Measurements from ENCODE around the gene APOL4.
"Not testable (repeated sequence)": the region's sequence is repeated elsewhere in the genome, so short reads cannot be mapped to it uniquely, and the experiment has no call there.

Gene APOL4

DNA sequence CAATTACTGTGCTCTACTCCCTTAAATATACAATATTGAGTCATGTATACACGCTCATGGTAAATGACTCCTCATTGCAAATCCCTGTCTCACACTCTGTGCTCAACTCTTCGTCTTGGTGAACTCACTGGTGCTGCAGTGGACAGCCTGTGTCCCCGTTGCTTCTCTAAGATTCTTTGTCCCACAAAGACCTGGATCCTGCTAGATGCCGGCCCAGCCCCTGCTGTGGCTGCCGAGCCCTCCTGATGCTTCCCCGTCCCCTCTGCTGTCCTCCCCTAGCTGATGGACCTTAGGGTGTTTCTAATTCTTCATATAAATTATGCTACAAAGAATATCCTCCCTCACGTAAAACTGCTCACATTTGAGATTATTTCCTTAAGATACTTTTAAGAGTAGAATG lies 32.2 kb upstream of the APOL4 start:
- no peak for DNase-seq
- no peaks in the 10 kb centered on the region for H3K27me3 ChIP-seq
- H3K9me3 ChIP-seq: no peaks in the 10 kb centered on the region; the same call in 1 of the 2 replicates
- no peaks in the 10 kb centered on the region for H3K4me1 ChIP-seq
- H3K36me3 ChIP-seq: no peaks in the 10 kb centered on the region
- no peak for TF ChIP-seq CTCF (IDR thresholded peaks at IDR 0.05; ENCODE audit: low read depth, low read length)
- H3K4me3 ChIP-seq (ENCODE audit: low read depth, low read length): no peak overlapping the region

DNA sequence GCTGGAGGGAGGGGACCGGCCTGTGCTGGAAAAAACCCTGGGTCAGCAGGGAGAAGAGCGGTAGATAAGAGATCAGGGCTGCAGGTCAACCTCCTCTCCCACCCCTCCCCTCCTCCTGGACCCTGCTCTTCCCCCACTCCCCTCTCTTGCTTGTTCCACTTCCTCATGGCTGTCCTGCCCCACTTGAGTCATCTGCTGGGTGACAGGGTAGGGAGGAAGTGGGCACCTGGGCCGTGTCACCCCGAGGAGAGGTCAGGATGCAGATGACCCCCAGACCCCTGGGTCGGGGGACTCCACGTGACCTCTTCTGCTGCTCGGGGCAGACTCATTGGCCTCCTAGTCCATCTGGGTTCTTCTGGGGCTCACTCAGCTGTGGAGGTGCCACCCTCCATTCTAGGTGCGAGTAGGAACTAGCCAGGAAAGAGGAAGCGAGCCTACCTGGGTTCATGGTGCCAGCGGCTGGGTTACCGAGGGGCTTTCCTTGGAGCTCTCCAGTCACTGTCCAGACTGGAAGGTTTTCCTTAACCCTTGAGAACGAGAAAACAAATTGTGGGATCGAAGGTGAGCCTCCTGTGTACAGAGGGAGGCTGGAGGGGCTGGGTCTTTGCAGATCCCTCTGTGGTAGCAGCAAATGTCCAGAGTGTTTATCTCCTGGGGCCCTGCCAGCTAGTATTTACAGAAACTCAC lies 31.2 kb upstream of the APOL4 start:
- H3K36me3 ChIP-seq: no peaks in the 10 kb centered on the region
- H3K9me3 ChIP-seq: no peaks in the 10 kb centered on the region; the same call in 1 of the 2 replicates
- no peaks in the 10 kb centered on the region for H3K27me3 ChIP-seq
- DNase-seq: no peak
- no peak for TF ChIP-seq CTCF (IDR thresholded peaks at IDR 0.05; ENCODE audit: low read depth, low read length)
- H3K4me1 ChIP-seq: no peaks in the 10 kb centered on the region
- no peak overlapping the region for H3K4me3 ChIP-seq (ENCODE audit: low read depth, low read length)

DNA sequence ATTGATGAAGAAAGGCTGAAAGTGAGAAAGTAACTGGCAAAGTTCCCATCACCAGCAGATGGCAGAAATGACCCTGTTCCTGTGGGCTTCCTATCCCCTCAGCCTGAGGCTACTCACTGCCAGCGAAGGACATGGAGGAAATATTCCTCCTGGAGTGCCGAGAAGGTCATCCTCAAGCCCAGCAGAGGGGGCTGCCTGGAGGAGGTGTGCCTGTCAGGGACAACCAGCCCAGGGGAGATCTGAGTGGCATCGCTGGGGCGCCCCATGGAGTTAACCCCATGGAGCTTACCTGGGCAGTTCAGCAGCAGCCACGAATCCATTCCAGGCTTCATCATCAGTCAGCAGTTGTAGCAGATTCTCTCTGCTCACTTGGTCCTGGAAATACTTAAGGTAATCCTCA lies 29.4 kb upstream of the APOL4 start:
- not testable (repeated sequence) for H3K36me3 ChIP-seq; DNase-seq; H3K9me3 ChIP-seq; H3K27me3 ChIP-seq; H3K4me3 ChIP-seq (ENCODE audit: low read depth, low read length); H3K4me1 ChIP-seq
- TF ChIP-seq CTCF (IDR thresholded peaks at IDR 0.05; ENCODE audit: low read depth, low read length): peak; percentile 22; the same call in 1 of the 2 replicates

- not testable (repeated sequence) for H3K4me1 ChIP-seq; H3K27me3 ChIP-seq; H3K36me3 ChIP-seq; H3K9me3 ChIP-seq; DNase-seq; H3K4me3 ChIP-seq (ENCODE audit: low read depth, low read length)
Measured at GRCh38 chr22:36229649-36230048, 28.0 kb upstream of the APOL4 start.

- no peak for DNase-seq
- Histone ChIP-seq H3K36me3 (no peaks in the 10 kb centered on the region), H3K4me3 (ENCODE audit: low read depth, low read length) (no peak overlapping the region), H3K4me1 (no peaks in the 10 kb centered on the region), H3K9me3 (no peaks in the 10 kb centered on the region; the same call in 1 of the 2 replicates), H3K27me3 (no peaks in the 10 kb centered on the region)
- TF ChIP-seq CTCF (IDR thresholded peaks at IDR 0.05; ENCODE audit: low read depth, low read length): no peak
Measured at GRCh38 chr22:36228944-36229343, 27.3 kb upstream of the APOL4 start.

- not testable (repeated sequence) for H3K4me1 ChIP-seq; H3K9me3 ChIP-seq; H3K27me3 ChIP-seq; H3K4me3 ChIP-seq (ENCODE audit: low read depth, low read length); H3K36me3 ChIP-seq; DNase-seq
Measured at GRCh38 chr22:36228369-36228768, 26.8 kb upstream of the APOL4 start.

GRCh38 chr22:36227806-36228205 lies 26.2 kb upstream of the APOL4 start:
- no peak overlapping the region for H3K4me3 ChIP-seq (ENCODE audit: low read depth, low read length)
- H3K9me3 ChIP-seq: no peaks in the 10 kb centered on the region; the same call in 1 of the 2 replicates
- no peaks in the 10 kb centered on the region for H3K36me3 ChIP-seq
- no peak for DNase-seq
- no peaks in the 10 kb centered on the region for H3K4me1 ChIP-seq
- no peak for TF ChIP-seq CTCF (IDR thresholded peaks at IDR 0.05; ENCODE audit: low read depth, low read length)
- H3K27me3 ChIP-seq: no peaks in the 10 kb centered on the region

Measured in BE2C (cell line).